Astrocyte (in vitro differentiated cells and primary cell): ENCODE results near the gene ETS1. TPM values are rescaled to one million over a fixed set of nuclear protein-coding genes. Genes with fewer than 3 reads are reported as not detected.

ENCODE experiments used
- DNase-seq: peaks from one replicate; pipeline ENCODE4 v3.0.0-alpha.2; 2010; ENCODE audit warnings: low read depth
- FAIRE-seq: peaks from 2 replicates; lab custom pipeline; 2011; peaks lifted over from hg19 to GRCh38; lab: Jason Lieb, UNC
- H2AFZ ChIP-seq: 2 replicates; pipeline ENCODE4 v1.6.0; 2012; ENCODE audit warnings: low read depth, low read length, inconsistent platforms
- H3K27ac ChIP-seq: 2 replicates; pipeline ENCODE4 v1.5.1; 2011; ENCODE audit warnings: low read depth, low read length, inconsistent platforms
- H3K27me3 ChIP-seq: 2 replicates; pipeline ENCODE4 v1.6.0; 2011; ENCODE audit warnings: low read length, inconsistent platforms; ENCODE audit not compliant: insufficient read depth
- H3K36me3 ChIP-seq: 2 replicates; pipeline ENCODE4 v1.5.1; 2011; ENCODE audit warnings: low read length, inconsistent platforms; ENCODE audit not compliant: insufficient read depth
- H3K4me1 ChIP-seq: 2 replicates; pipeline ENCODE4 v1.5.1; 2011; ENCODE audit warnings: low read length, inconsistent platforms; ENCODE audit not compliant: insufficient read depth
- H3K4me2 ChIP-seq: 2 replicates; pipeline ENCODE4 v1.6.0; 2012; ENCODE audit warnings: low read length, inconsistent platforms
- H3K4me3 ChIP-seq: 2 replicates; pipeline ENCODE4 v1.5.1; 2011; ENCODE audit warnings: low read depth, mild to moderate bottlenecking, low read length, inconsistent platforms; ENCODE audit not compliant: insufficient read depth
- H3K79me2 ChIP-seq: 2 replicates; pipeline ENCODE4 v1.6.0; 2012; ENCODE audit warnings: mild to moderate bottlenecking, low read length, inconsistent platforms; ENCODE audit not compliant: insufficient read depth
- H3K9ac ChIP-seq: 2 replicates; pipeline ENCODE4 v1.6.0; 2012; ENCODE audit warnings: mild to moderate bottlenecking, low read length, inconsistent platforms
- H3K9me3 ChIP-seq: 2 replicates; pipeline ENCODE4 v1.5.1; 2012; ENCODE audit warnings: low read depth, mild to moderate bottlenecking, low read length, inconsistent platforms; ENCODE audit not compliant: insufficient read depth
- H4K20me1 ChIP-seq: 2 replicates; pipeline ENCODE4 v1.6.0; 2012; ENCODE audit warnings: low read length, inconsistent platforms; ENCODE audit not compliant: insufficient read depth
- H3K27ac Mint-ChIP-seq: one replicate; pipeline ENCODE4 v1.8.0; 2021; ENCODE audit warnings: mild to moderate bottlenecking, mixed read lengths; ENCODE audit not compliant: unreplicated experiment
- H3K27me3 Mint-ChIP-seq: one replicate; pipeline ENCODE4 v1.8.0; 2021; ENCODE audit warnings: low read depth, mixed read lengths; ENCODE audit not compliant: unreplicated experiment
- H3K36me3 Mint-ChIP-seq: one replicate; pipeline ENCODE4 v1.8.0; 2021; ENCODE audit warnings: low read depth, mixed read lengths; ENCODE audit not compliant: unreplicated experiment
- H3K4me1 Mint-ChIP-seq: one replicate; pipeline ENCODE4 v1.8.0; 2021; ENCODE audit warnings: low read depth, mixed read lengths; ENCODE audit not compliant: unreplicated experiment
- H3K4me3 Mint-ChIP-seq: one replicate; pipeline ENCODE4 v1.8.0; 2021; ENCODE audit warnings: mild to moderate bottlenecking, moderate library complexity, mixed read lengths; ENCODE audit not compliant: unreplicated experiment
- H3K9me3 Mint-ChIP-seq: one replicate; pipeline ENCODE4 v1.8.0; 2021; ENCODE audit warnings: mild to moderate bottlenecking, mixed read lengths; ENCODE audit not compliant: unreplicated experiment
- EZH2 ChIP-seq: IDR thresholded peaks from 2 replicates; pipeline ENCODE4 v1.6.1; 2012; ENCODE audit warnings: mild to moderate bottlenecking, low read length, inconsistent platforms; ENCODE audit not compliant: insufficient read depth
- total RNA-seq: library from RNA; stranded (reverse); gene quantifications from 2 replicates; pipeline ENCODE4 v1.2.1, GENCODE V29; 2021
- TF ChIP-seq, protein P1 (sequence below): IDR thresholded peaks from 2 replicates; pipeline ENCODE4 v1.5.1; 2011; ENCODE audit warnings: low read depth, mild to moderate bottlenecking, inconsistent platforms, low read length, moderate library complexity; ENCODE audit not compliant: insufficient read depth

The ETS1 gene
- total RNA-seq, 1 donor from 2014 or later: 107 TPM

DNA sequence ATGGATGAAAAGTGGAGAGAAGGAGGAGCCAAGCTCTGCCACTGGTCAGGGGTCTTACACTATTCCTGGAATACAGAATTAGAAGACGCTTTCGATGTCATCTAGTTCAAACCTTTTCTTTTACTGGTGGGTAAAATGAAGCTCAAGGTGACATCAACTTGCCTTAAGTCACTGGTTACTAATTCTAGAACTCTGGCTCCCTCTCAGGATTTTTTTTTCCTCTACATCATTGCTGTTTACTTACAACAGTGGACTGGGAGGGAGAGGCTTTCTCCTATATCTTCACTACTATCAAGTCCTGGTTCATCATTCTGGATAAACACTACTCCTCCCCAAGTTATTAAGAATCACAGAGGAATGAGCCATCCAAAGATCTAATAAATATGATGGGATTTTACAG lies 82.9 kb downstream of the ETS1 start:
- H3K4me2 ChIP-seq: peak overlapping the region; percentile 83
- peaks cover 12% of the 10 kb centered on the region for H3K36me3 Mint-ChIP-seq
- peak overlapping the region; percentile 88 for H3K9ac ChIP-seq

DNA sequence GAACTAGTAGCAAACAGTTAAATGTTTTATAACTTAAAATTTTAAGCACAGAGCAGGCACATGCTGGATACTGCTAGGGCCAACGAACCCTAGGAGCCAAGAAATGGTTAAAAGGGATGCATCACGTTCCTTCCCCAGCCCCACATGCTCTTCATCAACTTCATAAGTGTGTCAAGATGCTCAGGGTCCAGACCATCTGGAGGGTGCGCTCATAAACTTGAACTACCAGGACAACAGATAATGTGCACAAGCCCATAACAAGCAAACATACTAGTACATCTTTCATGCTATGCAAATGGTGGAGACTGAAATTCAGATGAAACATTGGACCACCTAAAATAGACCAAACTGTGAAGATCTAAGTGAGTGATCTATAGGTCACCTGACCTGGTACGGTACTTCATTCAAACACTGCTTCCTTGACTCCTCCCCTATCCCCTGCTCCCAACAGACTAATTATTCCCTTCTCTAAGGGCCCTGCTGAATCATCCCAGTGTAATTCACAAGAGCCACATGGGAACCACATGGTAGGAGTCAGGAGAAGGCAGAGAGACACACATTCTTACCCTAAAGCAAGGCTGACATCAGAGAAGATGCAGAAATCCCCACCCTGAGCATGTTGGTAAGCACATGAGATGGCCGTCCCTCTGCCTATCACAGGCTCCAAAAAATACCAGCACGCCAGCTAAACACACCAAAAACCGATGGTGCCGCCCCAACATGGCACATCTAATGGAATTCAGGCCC lies 83.9 kb downstream of the ETS1 start:
- H4K20me1 ChIP-seq: peaks cover 14% of the 10 kb centered on the region
- peak overlapping the region; percentile 88 for H3K9ac ChIP-seq
- H3K79me2 ChIP-seq: peaks cover 93% of the 10 kb centered on the region
- H3K27me3 Mint-ChIP-seq: no peaks in the 10 kb centered on the region
- H3K4me2 ChIP-seq: peak overlapping the region; percentile 83
- H3K9me3 Mint-ChIP-seq: no peaks in the 10 kb centered on the region
- H2AFZ ChIP-seq: no peak overlapping the region
- FAIRE-seq (peak; percentile 84), DNase-seq (peak; percentile 96)
- H3K36me3 Mint-ChIP-seq: peaks cover 12% of the 10 kb centered on the region
- no peaks in the 10 kb centered on the region for H3K9me3 ChIP-seq
- no peaks in the 10 kb centered on the region for H3K27me3 ChIP-seq
- peaks cover 94% of the 10 kb centered on the region for H3K4me1 ChIP-seq
- TF ChIP-seq, protein P1, sequence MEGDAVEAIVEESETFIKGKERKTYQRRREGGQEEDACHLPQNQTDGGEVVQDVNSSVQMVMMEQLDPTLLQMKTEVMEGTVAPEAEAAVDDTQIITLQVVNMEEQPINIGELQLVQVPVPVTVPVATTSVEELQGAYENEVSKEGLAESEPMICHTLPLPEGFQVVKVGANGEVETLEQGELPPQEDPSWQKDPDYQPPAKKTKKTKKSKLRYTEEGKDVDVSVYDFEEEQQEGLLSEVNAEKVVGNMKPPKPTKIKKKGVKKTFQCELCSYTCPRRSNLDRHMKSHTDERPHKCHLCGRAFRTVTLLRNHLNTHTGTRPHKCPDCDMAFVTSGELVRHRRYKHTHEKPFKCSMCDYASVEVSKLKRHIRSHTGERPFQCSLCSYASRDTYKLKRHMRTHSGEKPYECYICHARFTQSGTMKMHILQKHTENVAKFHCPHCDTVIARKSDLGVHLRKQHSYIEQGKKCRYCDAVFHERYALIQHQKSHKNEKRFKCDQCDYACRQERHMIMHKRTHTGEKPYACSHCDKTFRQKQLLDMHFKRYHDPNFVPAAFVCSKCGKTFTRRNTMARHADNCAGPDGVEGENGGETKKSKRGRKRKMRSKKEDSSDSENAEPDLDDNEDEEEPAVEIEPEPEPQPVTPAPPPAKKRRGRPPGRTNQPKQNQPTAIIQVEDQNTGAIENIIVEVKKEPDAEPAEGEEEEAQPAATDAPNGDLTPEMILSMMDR: no peak
- TF ChIP-seq EZH2: no peak
- peak overlapping the region; percentile 0 for H3K4me3 Mint-ChIP-seq
- H3K27ac Mint-ChIP-seq: peak overlapping the region; percentile 68
- no peak overlapping the region for H3K4me3 ChIP-seq
- H3K27ac ChIP-seq: peak overlapping the region; percentile 95
- H3K4me1 Mint-ChIP-seq: peaks cover 96% of the 10 kb centered on the region
- H3K36me3 ChIP-seq: no peaks in the 10 kb centered on the region

More for the DNA sequence above, 82.9 kb downstream of the ETS1 start:
- DNase-seq (no peak), FAIRE-seq (no peak)
- Histone ChIP-seq H3K27ac (peak overlapping the region; percentile 95), H4K20me1 (peaks cover 17% of the 10 kb centered on the region), H3K36me3 (no peaks in the 10 kb centered on the region), H2AFZ (no peak overlapping the region), H3K79me2 (peaks cover 93% of the 10 kb centered on the region), H3K4me1 (peaks cover 93% of the 10 kb centered on the region), H3K9me3 (no peaks in the 10 kb centered on the region), H3K4me3 (no peak overlapping the region), H3K27me3 (no peaks in the 10 kb centered on the region)
- H3K27ac Mint-ChIP-seq: peak overlapping the region; percentile 68
- H3K9me3 Mint-ChIP-seq: no peaks in the 10 kb centered on the region
- peaks cover 96% of the 10 kb centered on the region for H3K4me1 Mint-ChIP-seq
- TF ChIP-seq, protein P1: no peak
- TF ChIP-seq EZH2: no peak
- no peaks in the 10 kb centered on the region for H3K27me3 Mint-ChIP-seq
- H3K4me3 Mint-ChIP-seq: no peak overlapping the region

DNA sequence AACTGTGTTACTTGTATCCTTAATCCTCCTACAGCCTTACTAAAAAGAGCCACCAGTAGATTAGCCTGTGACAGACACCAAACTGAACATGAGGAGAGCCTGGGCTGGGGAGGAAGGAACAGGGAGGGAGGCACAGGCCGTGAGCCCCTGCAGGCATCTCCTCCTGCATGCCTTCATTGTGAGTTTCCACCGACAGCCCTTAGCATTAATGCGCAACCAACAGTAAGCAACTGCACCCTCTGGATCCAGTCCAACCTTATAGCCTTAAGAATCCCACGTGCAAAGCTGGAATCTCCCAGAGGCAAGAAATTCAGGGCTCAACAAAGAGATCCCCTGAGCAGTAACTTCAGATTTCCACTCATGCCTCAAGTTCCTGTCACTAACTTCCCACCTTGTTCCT lies 84.6 kb downstream of the ETS1 start:
- peaks cover 12% of the 10 kb centered on the region for H4K20me1 ChIP-seq
- peak overlapping the region; percentile 95 for H3K27ac ChIP-seq
- Mint-ChIP-seq H3K9me3 (no peaks in the 10 kb centered on the region), H3K4me1 (peaks cover 95% of the 10 kb centered on the region), H3K27ac (peak overlapping the region; percentile 93), H3K36me3 (peaks cover 12% of the 10 kb centered on the region), H3K27me3 (no peaks in the 10 kb centered on the region), H3K4me3 (no peak overlapping the region)
- H3K36me3 ChIP-seq: no peaks in the 10 kb centered on the region
- H3K27me3 ChIP-seq: no peaks in the 10 kb centered on the region
- H2AFZ ChIP-seq: no peak overlapping the region
- peaks cover 92% of the 10 kb centered on the region for H3K79me2 ChIP-seq
- DNase-seq (peak; percentile 94), FAIRE-seq (peak; percentile 65)
- no peaks in the 10 kb centered on the region for H3K9me3 ChIP-seq
- H3K4me2 ChIP-seq: peak overlapping the region; percentile 83
- peak overlapping the region; percentile 1 for H3K4me3 ChIP-seq
- peaks cover 94% of the 10 kb centered on the region for H3K4me1 ChIP-seq
- H3K9ac ChIP-seq: peak overlapping the region; percentile 88
- TF ChIP-seq, protein P1: no peak
- TF ChIP-seq EZH2: no peak
